Natural killer cell (primary cell): ENCODE results near the gene SMARCA5. TPM values are rescaled to one million over a fixed set of nuclear protein-coding genes. Genes with fewer than 3 reads are reported as not detected.

Source experiments
- ATAC-seq, 3 donors: fragments of 150-1000 bp in 2 of 3; fragments of 200-7000 bp in 1 of 3; cut with Tn5 transposase; 1 replicate in 1 of 3; 2 replicates in 2 of 3; pipeline ENCODE4 v1.10.0; 2021; ENCODE audit warnings: mild to moderate bottlenecking in 2 of 3, moderate library complexity in 2 of 3
- DNase-seq, 2 donors: peaks; one replicate each; pipeline versions ENCODE4 v3.0.0 to v3.0.0-alpha.2; 2013 to 2021; ENCODE audit warnings: mixed read lengths in 1 of 2
- H3K27ac ChIP-seq: one replicate; pipeline ENCODE4 v1.5.1; 2013; ENCODE audit warnings: mild to moderate bottlenecking, low read length
- H3K27me3 ChIP-seq: one replicate; pipeline ENCODE4 v1.6.1; 2013; ENCODE audit warnings: low read length; ENCODE audit not compliant: control insufficient read depth, insufficient read depth
- H3K36me3 ChIP-seq: one replicate; pipeline ENCODE4 v1.6.1; 2013; ENCODE audit warnings: low read length; ENCODE audit not compliant: control insufficient read depth, insufficient read depth
- H3K4me1 ChIP-seq: one replicate; pipeline ENCODE4 v1.6.1; 2013; ENCODE audit warnings: low read length; ENCODE audit not compliant: control insufficient read depth, insufficient read depth
- H3K4me3 ChIP-seq: one replicate; pipeline ENCODE4 v1.5.1; 2013; ENCODE audit warnings: low read length
- H3K9me3 ChIP-seq: one replicate; pipeline ENCODE4 v1.6.1; 2013; ENCODE audit warnings: low read length; ENCODE audit not compliant: control insufficient read depth, insufficient read depth
- H3K27ac Mint-ChIP-seq, 2 donors: one replicate each; pipeline ENCODE4 v1.8.0; 2022; ENCODE audit warnings: mild to moderate bottlenecking in 2 of 2, mixed read lengths in 2 of 2, moderate library complexity in 1 of 2
- H3K27me3 Mint-ChIP-seq, 2 donors: one replicate each; pipeline ENCODE4 v1.8.0; 2022; ENCODE audit warnings: low read depth in 2 of 2, mixed read lengths in 2 of 2
- H3K36me3 Mint-ChIP-seq: one replicate; pipeline ENCODE4 v1.8.0; 2022; ENCODE audit warnings: mixed read lengths
- H3K4me1 Mint-ChIP-seq, 2 donors: one replicate each; pipeline ENCODE4 v1.8.0; 2022; ENCODE audit warnings: mixed read lengths in 2 of 2
- H3K4me3 Mint-ChIP-seq: one replicate; pipeline ENCODE4 v1.8.0; 2022; ENCODE audit warnings: mild to moderate bottlenecking, moderate library complexity, mixed read lengths
- H3K9me3 Mint-ChIP-seq, 2 donors: one replicate each; pipeline ENCODE4 v1.8.0; 2022; ENCODE audit warnings: mixed read lengths in 2 of 2
- WGBS: methylation state at CpG from one replicate; pipeline ENCODE4 v1.1.7; 2013; ENCODE audit warnings: missing lambda C conversion rate; ENCODE audit not compliant: insufficient coverage; 5-methylcytosine and 5-hydroxymethylcytosine counted together
- intact Hi-C: fragments of 100-400 bp; cut with micrococcal nuclease; formaldehyde crosslinking; loops from one replicate; pipeline ENCODE4 v1.14.2; 2022
- total RNA-seq, 4 donors: library from RNA; stranded (reverse); fragments of 120-200 nt in 1 of 4; gene quantifications; one replicate each; pipeline versions ENCODE4 v1.2.3 to v1.2.4, GENCODE V29; 2013 to 2022
- TF ChIP-seq, protein P1 (sequence below): fragments of 200-600 bp; IDR thresholded peaks from one replicate; pipeline ENCODE4 v1.8.0; 2022; ENCODE audit warnings: antibody characterized with exemption

Gene SMARCA5
- total RNA-seq, 3 donors from 2014 or later (not counting 1 experiment from before 2014, with no cell fraction given) = 42.5 to 53.8 (median 45.8) TPM

DNA sequence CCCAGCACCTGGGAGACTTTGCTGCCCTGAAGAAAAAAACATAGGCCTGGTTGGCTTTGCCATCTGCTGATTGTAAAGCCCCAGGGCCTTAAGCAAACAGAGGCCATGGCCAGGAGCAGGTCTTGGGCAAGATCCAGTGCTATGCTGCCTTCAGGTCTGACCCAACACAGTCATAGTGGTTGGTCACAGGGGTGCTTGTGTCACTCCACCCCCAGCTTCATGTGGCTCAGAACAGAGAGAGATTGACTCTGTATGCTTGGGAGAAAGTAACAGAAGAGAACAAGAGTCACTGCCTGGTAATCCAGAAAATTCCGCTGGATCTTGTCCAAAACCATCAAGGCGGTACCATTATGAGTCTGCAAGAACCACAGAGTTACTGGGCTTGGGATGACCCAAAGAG lies 24.4 kb upstream of the SMARCA5 start:
- Mint-ChIP-seq H3K36me3 (no peaks in the 10 kb centered on the region), H3K4me1 (no peaks in the 10 kb centered on the region), H3K9me3 (no peaks in the 10 kb centered on the region), H3K27me3 (peaks cover 8 to 19% of the 10 kb centered on the region in 2 donors), H3K4me3 (no peak overlapping the region), H3K27ac (no peak overlapping the region)
- no peaks in the 10 kb centered on the region for H3K36me3 ChIP-seq
- no peaks in the 10 kb centered on the region for H3K9me3 ChIP-seq
- H3K4me1 ChIP-seq = no peaks in the 10 kb centered on the region
- ATAC-seq (no peak), DNase-seq (no peak)
- no peak overlapping the region for H3K27ac ChIP-seq
- no peaks in the 10 kb centered on the region for H3K27me3 ChIP-seq
- 93% methylated on average over 2 of the region's 2 CpGs for WGBS
- intact Hi-C loops = loop anchor here (10.0 kb wide), 1 partner anchor 1134 kb away; no protein-coding TSS in a partner anchor
- TF ChIP-seq, protein P1, sequence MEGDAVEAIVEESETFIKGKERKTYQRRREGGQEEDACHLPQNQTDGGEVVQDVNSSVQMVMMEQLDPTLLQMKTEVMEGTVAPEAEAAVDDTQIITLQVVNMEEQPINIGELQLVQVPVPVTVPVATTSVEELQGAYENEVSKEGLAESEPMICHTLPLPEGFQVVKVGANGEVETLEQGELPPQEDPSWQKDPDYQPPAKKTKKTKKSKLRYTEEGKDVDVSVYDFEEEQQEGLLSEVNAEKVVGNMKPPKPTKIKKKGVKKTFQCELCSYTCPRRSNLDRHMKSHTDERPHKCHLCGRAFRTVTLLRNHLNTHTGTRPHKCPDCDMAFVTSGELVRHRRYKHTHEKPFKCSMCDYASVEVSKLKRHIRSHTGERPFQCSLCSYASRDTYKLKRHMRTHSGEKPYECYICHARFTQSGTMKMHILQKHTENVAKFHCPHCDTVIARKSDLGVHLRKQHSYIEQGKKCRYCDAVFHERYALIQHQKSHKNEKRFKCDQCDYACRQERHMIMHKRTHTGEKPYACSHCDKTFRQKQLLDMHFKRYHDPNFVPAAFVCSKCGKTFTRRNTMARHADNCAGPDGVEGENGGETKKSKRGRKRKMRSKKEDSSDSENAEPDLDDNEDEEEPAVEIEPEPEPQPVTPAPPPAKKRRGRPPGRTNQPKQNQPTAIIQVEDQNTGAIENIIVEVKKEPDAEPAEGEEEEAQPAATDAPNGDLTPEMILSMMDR = no peak
- H3K4me3 ChIP-seq = no peak overlapping the region

DNA sequence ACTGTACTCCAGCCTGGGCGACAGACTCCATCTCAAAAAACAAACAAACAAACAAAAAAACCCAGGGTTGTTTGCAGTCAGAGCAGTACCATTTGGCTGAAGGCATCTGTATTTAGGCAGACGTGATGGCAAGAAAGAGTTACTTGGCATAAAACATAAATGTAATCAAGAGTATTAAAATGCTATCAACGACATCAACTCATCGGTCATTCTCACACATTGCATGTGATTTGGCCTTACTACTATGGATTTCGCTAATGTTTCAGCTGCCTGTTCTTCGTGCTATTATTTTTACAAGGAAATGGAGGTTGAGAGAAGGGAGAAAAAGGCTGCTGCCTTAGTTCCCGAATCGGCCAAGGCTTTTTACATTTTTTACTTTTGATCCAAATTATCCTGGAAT lies 15.5 kb upstream of the SMARCA5 start:
- H3K4me3 Mint-ChIP-seq = no peak overlapping the region
- TF ChIP-seq, protein P1 = no peak
- H3K27me3 Mint-ChIP-seq = peaks cover 0 to 7% of the 10 kb centered on the region in 2 donors
- no peaks in the 10 kb centered on the region for H3K4me1 ChIP-seq
- ATAC-seq (no peak), DNase-seq (no peak)
- no peak overlapping the region for H3K4me3 ChIP-seq
- H3K36me3 ChIP-seq = no peaks in the 10 kb centered on the region
- H3K36me3 Mint-ChIP-seq = no peaks in the 10 kb centered on the region
- no peak overlapping the region for H3K27ac Mint-ChIP-seq
- H3K27ac ChIP-seq = no peak overlapping the region
- H3K9me3 Mint-ChIP-seq = no peaks in the 10 kb centered on the region
- 97% methylated on average over 8 of the region's 8 CpGs for WGBS
- H3K4me1 Mint-ChIP-seq = no peaks in the 10 kb centered on the region
- H3K9me3 ChIP-seq = no peaks in the 10 kb centered on the region
- intact Hi-C loops = no loop called here
- no peaks in the 10 kb centered on the region for H3K27me3 ChIP-seq

DNA sequence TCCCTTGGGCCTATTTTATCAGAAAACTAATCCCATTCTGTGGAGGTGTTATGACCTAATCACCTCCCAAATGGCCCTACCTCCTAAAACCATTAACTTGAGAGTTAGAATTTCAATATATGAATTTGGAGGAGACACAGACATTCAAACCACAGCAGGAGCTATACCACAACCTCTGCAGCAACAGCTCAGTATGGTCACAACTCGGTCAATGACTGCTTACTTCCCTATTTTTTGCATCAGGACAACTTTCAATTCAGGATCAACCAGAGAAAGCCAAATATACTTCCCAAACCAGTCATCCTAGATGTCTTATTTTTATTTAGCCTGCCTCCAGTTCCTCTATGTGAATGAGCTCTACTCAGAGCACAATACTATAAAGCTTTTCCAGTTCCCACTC lies 11.3 kb upstream of the SMARCA5 start:
- no peaks in the 10 kb centered on the region for H3K9me3 ChIP-seq
- H3K27ac ChIP-seq = no peak overlapping the region
- TF ChIP-seq, protein P1 = no peak
- no peaks in the 10 kb centered on the region for H3K27me3 ChIP-seq
- no peaks in the 10 kb centered on the region for H3K4me1 ChIP-seq
- Mint-ChIP-seq H3K27ac (no peak overlapping the region), H3K9me3 (no peaks in the 10 kb centered on the region), H3K36me3 (no peaks in the 10 kb centered on the region), H3K4me1 (no peaks in the 10 kb centered on the region), H3K4me3 (no peak overlapping the region), H3K27me3 (peaks cover 0 to 7% of the 10 kb centered on the region in 2 donors)
- ATAC-seq = no peak
- no peak for DNase-seq
- intact Hi-C loops = no loop called here
- no peak overlapping the region for H3K4me3 ChIP-seq
- H3K36me3 ChIP-seq = no peaks in the 10 kb centered on the region
- WGBS = 23% methylated on average over 1 of the region's 1 CpG

DNA sequence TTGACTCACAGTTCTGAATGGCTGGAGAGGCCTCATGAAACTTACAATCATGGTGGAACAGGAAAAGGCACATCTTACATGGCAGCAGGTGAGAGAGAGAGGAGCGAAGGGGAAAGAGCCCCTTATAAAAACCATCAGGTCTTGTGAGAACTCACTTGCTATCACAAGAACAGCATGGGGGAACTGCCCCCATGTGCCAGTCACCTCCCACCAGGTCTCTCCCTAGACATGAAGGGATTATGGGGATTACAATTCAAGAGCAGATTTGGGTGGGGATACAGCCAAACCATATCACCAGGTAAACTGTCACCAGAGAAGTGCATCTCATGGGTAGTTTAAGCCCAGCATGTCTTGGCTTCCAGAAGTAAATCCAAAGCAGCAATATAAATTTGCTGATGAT lies 7.5 kb upstream of the SMARCA5 start:
- ATAC-seq (no peak), DNase-seq (no peak)
- no peaks in the 10 kb centered on the region for H3K9me3 Mint-ChIP-seq
- H3K27me3 Mint-ChIP-seq = no peaks in the 10 kb centered on the region
- Histone ChIP-seq H3K27me3 (no peaks in the 10 kb centered on the region), H3K4me3 (no peak overlapping the region), H3K4me1 (no peaks in the 10 kb centered on the region), H3K36me3 (no peaks in the 10 kb centered on the region), H3K27ac (no peak overlapping the region), H3K9me3 (no peaks in the 10 kb centered on the region)
- WGBS = 88% methylated on average over 1 of the region's 1 CpG
- H3K4me3 Mint-ChIP-seq = no peak overlapping the region
- no peaks in the 10 kb centered on the region for H3K36me3 Mint-ChIP-seq
- intact Hi-C loops = no loop called here
- TF ChIP-seq, protein P1 = no peak
- no peak overlapping the region for H3K27ac Mint-ChIP-seq
- H3K4me1 Mint-ChIP-seq = peaks cover 5 to 11% of the 10 kb centered on the region in 2 donors
